MCF 10A (cell line): ENCODE measurements around the gene SVOP. TPM values are rescaled to one million over a fixed set of nuclear protein-coding genes. Genes with fewer than 3 reads are reported as not detected.

Experiments
- BruUV-seq: library from RNA; stranded (reverse); fragments of 400-500 nt; replicated peaks from 2 replicates; lab custom pipeline; 2021; lab: Mats Ljungman, UMichigan
- CTCF ChIA-PET: fragments of 300-600 bp; sonication (Branson Sonifier 250); formaldehyde crosslinking; extraction: SDS; loops from one replicate; lab custom pipeline; 2021; ENCODE audit warnings: antibody characterized with exemption, inconsistent platforms; lab: Yijun Ruan, JAX
- POLR2A ChIA-PET: fragments of 300-600, 350-650 bp; sonication (Branson Sonifier 250); formaldehyde crosslinking; extraction: SDS; loops from one replicate; lab custom pipeline; 2020; ENCODE audit warnings: antibody characterized with exemption, inconsistent platforms; lab: Yijun Ruan, JAX
- DNase-seq: peaks from one replicate; pipeline ENCODE4 v3.0.0-alpha.2; 2018; ENCODE audit not compliant: unreplicated experiment
- H3K27ac Mint-ChIP-seq: one replicate; pipeline ENCODE4 v1.8.0; 2022; ENCODE audit warnings: mild to moderate bottlenecking, low read depth, mixed read lengths; ENCODE audit not compliant: unreplicated experiment
- H3K27me3 Mint-ChIP-seq: one replicate; pipeline ENCODE4 v1.8.0; 2022; ENCODE audit warnings: mixed read lengths; ENCODE audit not compliant: insufficient read depth, unreplicated experiment
- H3K36me3 Mint-ChIP-seq: one replicate; pipeline ENCODE4 v1.8.0; 2022; ENCODE audit warnings: mild to moderate bottlenecking, moderate library complexity, mixed read lengths; ENCODE audit not compliant: insufficient read depth, unreplicated experiment
- H3K4me1 Mint-ChIP-seq: one replicate; pipeline ENCODE4 v1.8.0; 2022; ENCODE audit warnings: mixed read lengths; ENCODE audit not compliant: insufficient read depth, unreplicated experiment
- H3K4me3 Mint-ChIP-seq: one replicate; pipeline ENCODE4 v1.8.0; 2022; ENCODE audit warnings: mild to moderate bottlenecking, moderate library complexity, mixed read lengths; ENCODE audit not compliant: unreplicated experiment
- H3K9me3 Mint-ChIP-seq: one replicate; pipeline ENCODE4 v1.8.0; 2022; ENCODE audit warnings: mixed read lengths; ENCODE audit not compliant: unreplicated experiment
- CTCF ChIP-seq: fragments of 200-600 bp; IDR thresholded peaks from one replicate; pipeline ENCODE4 v1.8.0; 2022; ENCODE audit warnings: antibody characterized with exemption, mild to moderate bottlenecking; ENCODE audit not compliant: unreplicated experiment
- intact Hi-C: fragments of 100-400 bp; cut with micrococcal nuclease; formaldehyde crosslinking; loops from 2 replicates; pipeline ENCODE4 v1.14.1; 2022
- total RNA-seq: library from RNA; stranded (reverse); gene quantifications from 2 replicates; pipeline ENCODE4 v1.2.3, GENCODE V29; 2022

SVOP gene
- total RNA-seq, 1 experiment from 2014 or later = not detected

- no peak for DNase-seq
- Mint-ChIP-seq H3K9me3 (no peaks in the 10 kb centered on the region), H3K4me1 (no peaks in the 10 kb centered on the region), H3K4me3 (no peak overlapping the region), H3K36me3 (no peaks in the 10 kb centered on the region), H3K27me3 (no peaks in the 10 kb centered on the region), H3K27ac (no peak overlapping the region)
- CTCF ChIA-PET = interaction anchor here (1.2 kb wide), 1 partner anchor 12 kb away, joined by 3 read pairs; no protein-coding TSS in a partner anchor
- BruUV-seq = no TSS peak
- TF ChIP-seq CTCF = no peak
- intact Hi-C loops = no loop called here
- POLR2A ChIA-PET = no interaction called here
Observed at GRCh38 chr12:108896817-108897216, 124.1 kb downstream of the SVOP start.

GRCh38 chr12:108896336-108896735 lies 124.5 kb downstream of the SVOP start:
- CTCF ChIA-PET = interaction anchor here (0.6 kb wide), 1 partner anchor 532 kb away, joined by 4 read pairs; no protein-coding TSS in a partner anchor
- Mint-ChIP-seq H3K27ac (no peak overlapping the region), H3K4me1 (no peaks in the 10 kb centered on the region), H3K27me3 (no peaks in the 10 kb centered on the region), H3K36me3 (no peaks in the 10 kb centered on the region), H3K4me3 (no peak overlapping the region), H3K9me3 (no peaks in the 10 kb centered on the region)
- intact Hi-C loops = no loop called here
- POLR2A ChIA-PET = no interaction called here
- no TSS peak for BruUV-seq
- no peak for DNase-seq
- no peak for TF ChIP-seq CTCF

- intact Hi-C loops = no loop called here
- no TSS peak for BruUV-seq
- H3K27me3 Mint-ChIP-seq = no peaks in the 10 kb centered on the region
- H3K4me3 Mint-ChIP-seq = no peak overlapping the region
- no peaks in the 10 kb centered on the region for H3K9me3 Mint-ChIP-seq
- no peak for DNase-seq
- H3K36me3 Mint-ChIP-seq = no peaks in the 10 kb centered on the region
- no peak overlapping the region for H3K27ac Mint-ChIP-seq
- POLR2A ChIA-PET = no interaction called here
- H3K4me1 Mint-ChIP-seq = no peaks in the 10 kb centered on the region
- CTCF ChIA-PET = no interaction called here
- no peak for TF ChIP-seq CTCF
Observed at GRCh38 chr12:108895220-108895802, 125.6 kb downstream of the SVOP start.

GRCh38 chr12:108890208-108890607 lies 130.7 kb downstream of the SVOP start:
- no peaks in the 10 kb centered on the region for H3K27me3 Mint-ChIP-seq
- intact Hi-C loops = no loop called here
- no TSS peak for BruUV-seq
- no peak overlapping the region for H3K4me3 Mint-ChIP-seq
- TF ChIP-seq CTCF = no peak
- no peaks in the 10 kb centered on the region for H3K4me1 Mint-ChIP-seq
- H3K36me3 Mint-ChIP-seq = peaks cover 4% of the 10 kb centered on the region
- H3K9me3 Mint-ChIP-seq = no peaks in the 10 kb centered on the region
- POLR2A ChIA-PET = no interaction called here
- H3K27ac Mint-ChIP-seq = no peak overlapping the region
- DNase-seq = peak; percentile 32
- CTCF ChIA-PET = interaction anchor here (0.5 to 1.2 kb wide), 4 partner anchors 8 to 151 kb away, joined by 3 to 5 read pairs (median 4); no protein-coding TSS in a partner anchor
